HEK293T (cell line): ENCODE data around the gene ERICH2.
A peak's percentile ranks its signal among the peaks of the same experiment; 100 is the strongest.
"Not testable (repeated sequence)": the region's sequence is repeated elsewhere in the genome, so short reads cannot be mapped to it uniquely, and the experiment has no call there.

Source experiments
- CTCF ChIA-PET: fragments of 350-600 bp; formaldehyde crosslinking; extraction: SDS; loops from one replicate; lab custom pipeline; 2021; ENCODE audit warnings: antibody characterized with exemption, inconsistent platforms; lab: Yijun Ruan, JAX
- POLR2A ChIA-PET: fragments of 350-600 bp; formaldehyde crosslinking; extraction: SDS; loops from one replicate; lab custom pipeline; 2020; ENCODE audit warnings: antibody characterized with exemption, inconsistent platforms; lab: Yijun Ruan, JAX
- DNase-seq: peaks from one replicate; pipeline ENCODE4 v3.0.0; 2012; ENCODE audit warnings: mixed read lengths; ENCODE audit errors: extremely low spot score
- ARNT ChIP-seq: fragments of 450-650 bp; IDR thresholded peaks from 2 replicates; pipeline ENCODE4 v1.6.1; 2017; ENCODE audit warnings: mild to moderate bottlenecking
- BHLHE40 ChIP-seq: fragments of 450-650 bp; IDR thresholded peaks from 2 replicates; pipeline ENCODE4 v1.6.1; 2016; ENCODE audit warnings: mild to moderate bottlenecking, moderate library complexity, borderline replicate concordance
- CTBP1 ChIP-seq: fragments of 450-650 bp; IDR thresholded peaks from 2 replicates; pipeline ENCODE4 v1.6.1; 2016; ENCODE audit warnings: borderline replicate concordance
- ELF4 ChIP-seq: fragments of 450-650 bp; IDR thresholded peaks from 2 replicates; pipeline ENCODE4 v1.6.1; 2017; ENCODE audit warnings: antibody characterized with exemption
- FOXA1 ChIP-seq: fragments of 450-650 bp; IDR thresholded peaks from 2 replicates; pipeline ENCODE4 v1.6.1; 2016; ENCODE audit warnings: mild to moderate bottlenecking
- FOXK2 ChIP-seq: fragments of 450-650 bp; IDR thresholded peaks from 2 replicates; pipeline ENCODE4 v1.6.1; 2016; ENCODE audit warnings: mild to moderate bottlenecking
- FOXM1 ChIP-seq: fragments of 450-650 bp; IDR thresholded peaks from 2 replicates; pipeline ENCODE4 v1.6.1; 2017; ENCODE audit warnings: mild to moderate bottlenecking, borderline replicate concordance
- HDGF ChIP-seq: fragments of 450-650 bp; IDR thresholded peaks from 2 replicates; pipeline ENCODE4 v1.6.1; 2017; ENCODE audit warnings: antibody characterized with exemption, borderline replicate concordance
- L3MBTL2 ChIP-seq: fragments of 450-650 bp; conservative IDR thresholded peaks from 2 replicates; pipeline ENCODE4 v1.6.1; 2016; ENCODE audit warnings: mild to moderate bottlenecking
- LEF1 ChIP-seq: fragments of 450-650 bp; IDR thresholded peaks from 2 replicates; pipeline ENCODE4 v1.6.1; 2017; ENCODE audit warnings: mild to moderate bottlenecking, borderline replicate concordance
- NFRKB ChIP-seq: fragments of 450-650 bp; IDR thresholded peaks from 2 replicates; pipeline ENCODE4 v1.6.1; 2016; ENCODE audit warnings: mild to moderate bottlenecking, moderate library complexity
- SP1 ChIP-seq: fragments of 450-650 bp; IDR thresholded peaks from 2 replicates; pipeline ENCODE4 v1.6.1; 2017
- SUZ12 ChIP-seq: fragments of 450-650 bp; IDR thresholded peaks from 2 replicates; pipeline ENCODE4 v1.6.1; 2016; ENCODE audit warnings: mild to moderate bottlenecking
- TARDBP ChIP-seq: fragments of 450-650 bp; IDR thresholded peaks from 2 replicates; pipeline ENCODE4 v1.6.1; 2016
- ZNF384 ChIP-seq: fragments of 450-650 bp; IDR thresholded peaks from 2 replicates; pipeline ENCODE4 v1.6.1; 2016
- TF ChIP-seq, protein P1 (sequence below): fragments of 450-650 bp; IDR thresholded peaks from 2 replicates; pipeline ENCODE4 v1.6.1; 2016

The ERICH2 gene, protein sequence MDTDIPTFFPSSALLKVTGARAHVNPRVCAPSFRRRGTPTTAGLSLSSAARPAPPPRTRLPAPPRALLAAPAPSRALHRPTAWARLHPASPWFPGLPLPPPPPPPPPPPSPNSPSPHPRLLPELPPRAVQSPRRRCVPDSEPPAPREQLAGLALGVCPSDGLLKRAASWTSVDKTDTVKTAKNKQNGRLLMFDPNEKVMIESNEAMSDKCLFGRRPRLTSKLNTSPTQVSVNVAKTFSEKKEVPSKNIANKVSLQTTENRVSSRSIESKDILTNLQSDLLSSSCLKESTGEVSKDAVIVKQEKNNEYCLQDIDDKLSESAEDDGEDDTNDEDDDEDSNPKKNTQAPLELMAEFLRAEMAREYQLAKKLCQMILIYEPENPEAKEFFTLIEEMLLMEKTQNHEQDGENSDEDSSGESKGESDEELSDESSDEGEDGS

DNA sequence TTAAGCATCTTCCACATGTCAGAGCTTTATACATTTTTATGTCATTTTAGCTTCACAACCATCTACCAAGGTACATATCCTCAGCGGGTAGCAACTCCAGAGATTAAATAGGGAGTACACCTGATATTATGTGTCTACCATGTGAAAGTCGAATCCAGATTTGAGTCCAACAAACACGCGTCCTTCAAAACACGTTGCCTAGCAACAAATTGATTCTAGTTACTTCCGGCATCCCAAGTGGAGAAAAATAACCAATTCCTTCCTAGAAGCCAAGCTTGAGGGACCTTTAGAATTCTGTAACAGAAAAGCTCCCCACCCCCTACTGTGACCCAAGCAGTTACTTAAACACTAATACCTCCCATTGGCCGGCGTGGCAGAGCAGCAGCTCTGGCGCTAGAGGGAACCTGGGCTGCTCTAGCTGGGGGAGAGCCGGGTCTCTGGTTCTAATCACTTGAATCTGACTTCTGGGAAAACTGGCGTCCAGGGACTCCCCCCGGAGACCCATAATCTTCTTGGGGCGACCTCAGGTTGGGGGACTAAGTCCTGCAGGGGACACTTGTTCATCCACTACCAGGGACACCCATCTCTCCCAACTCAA lies at the start of gene ERICH2:
Gene ERICH2 (plus strand): TSS at position 371 of the 598 bp plus-strand sequence. CDS start 304 bp downstream, outside the sequence.
- TF ChIP-seq SUZ12, result no peak
- TF ChIP-seq, protein P1, sequence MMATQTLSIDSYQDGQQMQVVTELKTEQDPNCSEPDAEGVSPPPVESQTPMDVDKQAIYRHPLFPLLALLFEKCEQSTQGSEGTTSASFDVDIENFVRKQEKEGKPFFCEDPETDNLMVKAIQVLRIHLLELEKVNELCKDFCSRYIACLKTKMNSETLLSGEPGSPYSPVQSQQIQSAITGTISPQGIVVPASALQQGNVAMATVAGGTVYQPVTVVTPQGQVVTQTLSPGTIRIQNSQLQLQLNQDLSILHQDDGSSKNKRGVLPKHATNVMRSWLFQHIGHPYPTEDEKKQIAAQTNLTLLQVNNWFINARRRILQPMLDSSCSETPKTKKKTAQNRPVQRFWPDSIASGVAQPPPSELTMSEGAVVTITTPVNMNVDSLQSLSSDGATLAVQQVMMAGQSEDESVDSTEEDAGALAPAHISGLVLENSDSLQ, result peak; percentile 77
- peak; percentile 67 for DNase-seq
- ChIA-PET POLR2A (interaction anchor here (1.1 to 1.4 kb wide), 2 partner anchors 47 to 62 kb away, joined by 3 to 5 read pairs; partner anchors contain the start of gene GAD1), CTCF (interaction anchor here (0.7 kb wide), 1 partner anchor 1496 kb away, joined by 3 read pairs; no protein-coding TSS in a partner anchor)

DNA sequence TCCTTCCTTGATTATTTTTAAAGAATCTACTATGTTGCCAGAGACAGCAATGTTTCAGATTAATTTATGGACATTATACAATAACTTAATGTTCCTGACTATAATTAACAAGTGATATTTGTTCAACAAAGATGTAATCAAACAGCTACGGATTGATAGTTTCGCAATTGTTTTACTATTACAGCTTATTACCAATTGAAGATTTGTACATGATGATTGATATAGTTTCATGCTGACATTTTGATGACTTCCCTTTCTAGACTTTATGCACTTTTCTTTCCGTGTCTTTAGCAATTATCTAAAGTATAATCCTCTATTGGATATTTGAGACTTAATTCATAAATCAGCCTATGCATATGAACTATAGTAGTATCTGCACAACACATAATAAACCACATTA lies 48.5 kb upstream of the ERICH2 start:
- CTCF ChIA-PET, result interaction anchor here (0.8 kb wide), 1 partner anchor 8 kb away, joined by 3 read pairs; no protein-coding TSS in a partner anchor
- POLR2A ChIA-PET, result no interaction called here
- DNase-seq, result no peak
- no peak for TF ChIP-seq SP1
- no peak for TF ChIP-seq L3MBTL2
- no peak for TF ChIP-seq SUZ12
- TF ChIP-seq FOXA1, result no peak
- TF ChIP-seq HDGF, result no peak
- no peak for TF ChIP-seq ZNF384
- no peak for TF ChIP-seq FOXK2
- no peak for TF ChIP-seq LEF1
- no peak for TF ChIP-seq TARDBP
- no peak for TF ChIP-seq ARNT
- TF ChIP-seq, protein P1, result no peak
- TF ChIP-seq ELF4, result no peak
- no peak for TF ChIP-seq BHLHE40

DNA sequence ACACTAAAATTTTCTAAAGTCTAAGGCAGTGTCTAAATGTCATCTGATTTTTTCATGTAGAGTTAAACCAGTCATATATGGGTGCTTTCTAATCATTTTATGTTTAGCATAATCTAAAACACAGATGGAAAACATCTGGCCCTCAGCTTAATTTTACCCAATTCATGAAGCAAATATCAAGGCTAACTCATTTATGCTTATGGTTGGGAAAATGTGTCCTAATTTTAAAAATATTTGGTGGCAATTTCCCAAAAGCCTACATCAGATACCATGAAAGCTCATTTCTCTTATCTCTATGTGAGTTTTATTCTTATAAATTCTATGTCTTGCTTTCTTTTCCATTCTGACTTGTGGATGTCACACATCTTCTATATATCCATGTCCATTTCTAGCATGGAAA lies 47.9 kb upstream of the ERICH2 start:
- TF ChIP-seq L3MBTL2 (no peak), SP1 (no peak), CTBP1 (no peak), SUZ12 (no peak), ZNF384 (no peak), LEF1 (no peak), FOXA1 (no peak), ELF4 (no peak), ARNT (no peak), NFRKB (no peak), BHLHE40 (no peak), FOXK2 (no peak), TARDBP (no peak), FOXM1 (no peak), HDGF (no peak)
- TF ChIP-seq, protein P1, result no peak
- ChIA-PET POLR2A (no interaction called here), CTCF (no interaction called here)
- no peak for DNase-seq

DNA sequence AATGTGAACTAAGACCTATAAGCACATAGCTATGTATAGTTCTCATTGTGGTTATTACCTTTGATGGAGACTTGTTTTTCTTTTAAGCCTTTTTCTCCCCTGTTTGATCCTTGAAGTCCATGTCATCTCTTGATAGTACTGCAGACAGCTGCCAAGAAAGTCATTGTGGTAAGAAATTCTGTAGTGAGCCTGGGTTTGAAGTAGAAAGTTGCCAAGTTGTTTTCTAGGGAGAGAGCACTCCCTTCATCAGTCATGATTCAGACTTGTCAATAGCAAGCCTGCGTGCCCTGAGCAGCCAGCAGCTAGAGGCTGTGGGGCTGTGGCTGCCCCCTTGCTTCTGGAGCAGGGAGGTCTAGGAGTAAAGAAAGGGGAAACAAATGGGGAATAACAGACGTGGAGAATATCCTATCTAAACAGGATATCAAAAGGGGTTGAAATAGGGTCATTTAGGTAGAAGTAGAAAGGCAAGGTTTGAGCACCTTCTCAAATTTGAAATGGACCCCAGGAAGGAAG lies 46.7 kb upstream of the ERICH2 start:
- no peak for DNase-seq
- TF ChIP-seq ZNF384, result no peak
- no peak for TF ChIP-seq ARNT
- TF ChIP-seq SP1, result no peak
- CTCF ChIA-PET, result interaction anchor here (0.6 kb wide), 1 partner anchor 322 kb away, joined by 4 read pairs; no protein-coding TSS in a partner anchor
- POLR2A ChIA-PET, result no interaction called here

DNA sequence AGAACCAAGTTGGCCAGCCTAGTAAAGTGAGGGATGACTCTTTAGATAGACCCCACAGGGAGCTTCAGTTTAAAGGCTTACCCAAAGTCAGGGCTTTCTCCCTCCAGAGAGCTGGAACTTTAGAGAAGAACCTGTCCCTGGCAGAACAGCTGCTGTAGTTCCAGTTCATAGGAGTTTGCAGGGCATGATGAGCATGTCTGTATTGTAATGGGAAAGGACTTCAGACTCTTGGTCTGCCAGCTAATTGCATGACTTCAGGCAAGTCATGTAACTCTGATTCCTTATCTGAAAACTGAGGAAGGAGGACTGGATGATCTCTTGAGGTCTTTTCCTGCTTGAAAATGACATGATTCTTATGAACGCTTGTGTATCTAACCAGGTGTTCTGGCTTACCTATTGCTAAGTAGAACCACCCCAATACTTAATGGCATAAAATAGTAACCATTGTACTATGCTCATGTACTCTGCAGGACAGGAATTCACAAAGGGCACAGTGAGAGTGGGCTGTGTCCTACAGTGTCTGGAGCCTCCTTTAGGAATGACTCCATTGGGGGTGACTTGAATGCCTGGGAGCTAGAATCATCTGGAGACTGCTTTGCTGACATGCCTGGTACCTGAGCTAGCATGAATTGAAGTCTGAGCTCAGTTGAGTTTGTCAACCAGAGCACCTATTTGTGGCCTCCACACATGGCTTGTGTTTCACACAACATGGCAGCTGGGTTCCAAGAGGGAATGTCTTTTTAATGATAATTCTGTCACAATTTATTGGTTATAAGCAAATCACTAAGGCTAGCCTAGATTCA lies 36.2 kb upstream of the ERICH2 start:
- DNase-seq, result no peak
- TF ChIP-seq FOXM1, result no peak
- TF ChIP-seq ELF4, result no peak
- TF ChIP-seq HDGF, result no peak
- no peak for TF ChIP-seq ZNF384
- TF ChIP-seq CTBP1, result no peak
- no peak for TF ChIP-seq SUZ12
- TF ChIP-seq FOXK2, result no peak
- TF ChIP-seq ARNT, result no peak
- no peak for TF ChIP-seq SP1
- TF ChIP-seq NFRKB, result no peak
- ChIA-PET POLR2A (no interaction called here), CTCF (no interaction called here)

DNA sequence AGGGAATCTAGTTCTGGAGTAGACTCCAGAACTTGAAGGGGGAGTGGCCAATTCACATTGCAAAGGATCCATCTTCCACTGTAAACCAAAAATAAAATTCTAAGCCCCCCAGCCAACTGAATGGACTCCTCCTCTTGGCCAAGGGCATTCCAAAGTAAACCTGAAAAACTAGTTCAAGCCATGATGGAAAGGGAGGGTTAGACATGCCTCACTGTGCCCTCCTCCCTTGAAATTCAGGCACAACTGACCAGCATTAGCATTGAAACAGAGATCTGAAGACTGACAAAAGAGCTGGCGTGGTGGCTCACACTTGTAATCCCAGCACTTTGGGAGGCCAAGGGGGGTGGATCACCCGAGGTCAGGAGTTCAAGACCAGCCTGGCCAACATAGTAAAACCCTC lies 35.6 kb upstream of the ERICH2 start:
- CTCF ChIA-PET, DNase-seq, POLR2A ChIA-PET: not testable (repeated sequence)
